HAP-1 (cell line): ENCODE results near the gene TRIB2.

Experiments
- DNase-seq, 2 experiments: peaks; one replicate each; pipeline ENCODE4 v3.0.0-alpha.2; 2016 to 2020; ENCODE audit warnings: low spot score in 2 of 2
- H3K27me3 ChIP-seq: fragments of 250-450 bp; sonication (Bioruptor Pico); 2 replicates; pipeline ENCODE4 v1.5.1; 2020; ENCODE audit warnings: low read depth, mild to moderate bottlenecking, moderate library complexity
- H3K36me3 ChIP-seq: fragments of 250-450 bp; sonication (Bioruptor Pico); replicated peaks from 2 replicates; pipeline ENCODE4 v1.5.1; 2020; ENCODE audit warnings: mild to moderate bottlenecking
- H3K4me1 ChIP-seq: fragments of 250-450 bp; sonication (Bioruptor Pico); 2 replicates; pipeline ENCODE4 v1.5.1; 2020; ENCODE audit warnings: mild to moderate bottlenecking
- H3K4me3 ChIP-seq: fragments of 250-450 bp; sonication (Bioruptor Pico); 2 replicates; pipeline ENCODE4 v1.5.1; 2020; ENCODE audit warnings: mild to moderate bottlenecking, moderate library complexity
- H3K9me3 ChIP-seq: fragments of 250-450 bp; sonication (Bioruptor Pico); 2 replicates; pipeline ENCODE4 v1.5.1; 2020; ENCODE audit warnings: mild to moderate bottlenecking, moderate library complexity
- in situ Hi-C: fragments of 300-500 bp; cut with MboI; formaldehyde crosslinking; loops from 3 replicates; pipeline ENCODE4 v1.14.3; 2020; ENCODE audit warnings: low sequenced_read_pairs, inconsistent platforms, mixed read lengths

The TRIB2 gene

GRCh38 chr2:12778369-12778768 lies 61.6 kb downstream of the TRIB2 start:
- H3K4me1 ChIP-seq = no peaks in the 10 kb centered on the region
- H3K9me3 ChIP-seq = no peaks in the 10 kb centered on the region
- in situ Hi-C loops = no loop called here
- H3K27me3 ChIP-seq = no peaks in the 10 kb centered on the region
- H3K4me3 ChIP-seq = no peak overlapping the region
- H3K36me3 ChIP-seq = no peaks in the 10 kb centered on the region
- no peak for DNase-seq

- in situ Hi-C loops = no loop called here
- no peaks in the 10 kb centered on the region for H3K9me3 ChIP-seq
- H3K4me3 ChIP-seq = no peak overlapping the region
- no peaks in the 10 kb centered on the region for H3K36me3 ChIP-seq
- H3K27me3 ChIP-seq = no peaks in the 10 kb centered on the region
- H3K4me1 ChIP-seq = no peaks in the 10 kb centered on the region
- DNase-seq = no peak
Observed at GRCh38 chr2:12778811-12779579, 62.3 kb downstream of the TRIB2 start.

GRCh38 chr2:12781329-12781728 lies 64.6 kb downstream of the TRIB2 start:
- H3K9me3 ChIP-seq = no peaks in the 10 kb centered on the region
- in situ Hi-C loops = no loop called here
- DNase-seq = no peak

GRCh38 chr2:12787891-12788801 lies 71.4 kb downstream of the TRIB2 start:
- no peak for DNase-seq
- Histone ChIP-seq H3K9me3 (no peaks in the 10 kb centered on the region), H3K4me3 (no peak overlapping the region), H3K36me3 (no peaks in the 10 kb centered on the region), H3K27me3 (no peaks in the 10 kb centered on the region), H3K4me1 (no peaks in the 10 kb centered on the region)
- in situ Hi-C loops = no loop called here

More at GRCh38 chr2:12781329-12781728, 64.6 kb downstream of the TRIB2 start:
- Histone ChIP-seq H3K36me3 (no peaks in the 10 kb centered on the region), H3K4me3 (no peak overlapping the region), H3K27me3 (no peaks in the 10 kb centered on the region), H3K4me1 (no peaks in the 10 kb centered on the region)

- no peak for DNase-seq
- Histone ChIP-seq H3K4me3 (no peak overlapping the region), H3K27me3 (no peaks in the 10 kb centered on the region), H3K9me3 (no peaks in the 10 kb centered on the region), H3K36me3 (no peaks in the 10 kb centered on the region), H3K4me1 (no peaks in the 10 kb centered on the region)
- in situ Hi-C loops = no loop called here
Observed at GRCh38 chr2:12791906-12792305, 75.2 kb downstream of the TRIB2 start.
